K562 (cell line): ENCODE measurements around the gene ABCC6.
"Not testable (repeated sequence)": the region's sequence is repeated elsewhere in the genome, so short reads cannot be mapped to it uniquely, and the experiment has no call there.

Experiments used
- ATF6 ChIP-seq: sonication (generic); formaldehyde crosslinking; IDR thresholded peaks from 2 replicates; pipeline ENCODE4 v1.4.0; 2020; ENCODE audit warnings: mild to moderate bottlenecking, missing genetic modification reagents
- ELF4 ChIP-seq: fragments of 450-650 bp; formaldehyde crosslinking; IDR thresholded peaks from 2 replicates; pipeline ENCODE4 v1.4.0; 2022; ENCODE audit warnings: missing genetic modification characterization
- GATA2 ChIP-seq: sonication (generic); formaldehyde crosslinking; IDR thresholded peaks from 2 replicates; pipeline ENCODE4 v1.4.0; 2020; ENCODE audit warnings: mild to moderate bottlenecking, missing genetic modification reagents
- ZBTB43 ChIP-seq: sonication (generic); formaldehyde crosslinking; IDR thresholded peaks from 2 replicates; pipeline ENCODE4 v1.8.0; 2023; ENCODE audit warnings: mild to moderate bottlenecking, missing genetic modification reagents
- ZFP91 ChIP-seq: sonication (generic); formaldehyde crosslinking; IDR thresholded peaks from 2 replicates; pipeline ENCODE4 v1.8.0; 2022; ENCODE audit warnings: mild to moderate bottlenecking, missing genetic modification reagents
- ZNF263 ChIP-seq: sonication (generic); formaldehyde crosslinking; IDR thresholded peaks from 2 replicates; pipeline ENCODE4 v1.8.0; 2022; ENCODE audit warnings: mild to moderate bottlenecking, missing genetic modification reagents, borderline replicate concordance

- TF ChIP-seq GATA2; ATF6 (CRISPR knock-in tag); ELF4; ZFP91; ZBTB43; ZNF263 (CRISPR knock-in tag): not testable (repeated sequence)
These were observed 9.4 kb upstream of the ABCC6 start for GRCh38 chr16:16232692-16233061.
